Measurements from ENCODE around the gene TMEM41B.
"Not testable (repeated sequence)": the region's sequence is repeated elsewhere in the genome, so short reads cannot be mapped to it uniquely, and the experiment has no call there.

Gene TMEM41B

GRCh38 chr11:9310485-9311090, 3.8 kb downstream of the TMEM41B start:
- no peak for DNase-seq (ENCODE audit: low read depth)

DNA sequence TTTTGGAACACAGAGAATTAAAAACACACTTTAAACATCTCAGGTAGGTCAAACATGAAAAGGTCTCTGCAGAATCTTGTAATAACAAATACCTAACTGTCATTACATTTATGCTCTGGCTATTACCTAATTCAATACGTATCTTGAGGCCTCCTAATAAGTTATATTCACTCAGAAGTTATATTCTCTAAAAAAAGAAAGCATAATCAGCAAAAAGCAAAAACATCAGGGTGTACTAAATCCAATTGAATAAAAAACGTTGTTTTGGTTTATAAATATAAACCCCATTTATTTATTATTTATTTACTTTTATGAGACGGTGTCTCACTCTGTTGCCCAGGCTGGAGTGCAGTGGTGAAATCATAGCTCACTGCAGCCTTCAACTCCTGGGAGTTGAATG, 10.2 kb downstream of the TMEM41B start:
- DNase-seq (ENCODE audit: low read depth): no peak

GRCh38 chr11:9302448-9302847, 11.9 kb downstream of the TMEM41B start:
- DNase-seq (ENCODE audit: low read depth): no peak

DNA sequence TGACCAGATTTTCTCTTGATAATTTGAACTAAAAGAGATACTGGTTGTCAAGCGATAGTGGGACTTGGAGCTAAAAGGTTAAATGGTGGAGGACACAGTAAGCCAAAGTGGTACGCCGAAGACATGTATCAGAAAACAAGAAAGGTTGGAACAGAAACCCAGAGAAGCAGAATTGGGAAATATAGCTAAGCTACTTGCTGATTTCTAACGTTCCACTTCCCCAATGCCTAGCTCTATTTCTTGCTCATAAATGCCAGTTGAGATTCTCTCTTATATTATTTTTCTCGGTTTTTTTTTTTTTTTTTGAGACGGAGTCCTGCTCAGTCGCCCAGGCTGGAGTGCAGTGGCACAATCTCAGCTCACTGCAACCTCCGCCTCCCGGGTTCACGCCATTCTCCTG, 12.7 kb downstream of the TMEM41B start:
- no peak for DNase-seq (ENCODE audit: low read depth)

- DNase-seq (ENCODE audit: low read depth): no peak
Measured at GRCh38 chr11:9293646-9294045, 20.7 kb downstream of the TMEM41B start.

- DNase-seq (ENCODE audit: low read depth): no peak
Measured at GRCh38 chr11:9285850-9286587, 28.4 kb downstream of the TMEM41B start.

DNA sequence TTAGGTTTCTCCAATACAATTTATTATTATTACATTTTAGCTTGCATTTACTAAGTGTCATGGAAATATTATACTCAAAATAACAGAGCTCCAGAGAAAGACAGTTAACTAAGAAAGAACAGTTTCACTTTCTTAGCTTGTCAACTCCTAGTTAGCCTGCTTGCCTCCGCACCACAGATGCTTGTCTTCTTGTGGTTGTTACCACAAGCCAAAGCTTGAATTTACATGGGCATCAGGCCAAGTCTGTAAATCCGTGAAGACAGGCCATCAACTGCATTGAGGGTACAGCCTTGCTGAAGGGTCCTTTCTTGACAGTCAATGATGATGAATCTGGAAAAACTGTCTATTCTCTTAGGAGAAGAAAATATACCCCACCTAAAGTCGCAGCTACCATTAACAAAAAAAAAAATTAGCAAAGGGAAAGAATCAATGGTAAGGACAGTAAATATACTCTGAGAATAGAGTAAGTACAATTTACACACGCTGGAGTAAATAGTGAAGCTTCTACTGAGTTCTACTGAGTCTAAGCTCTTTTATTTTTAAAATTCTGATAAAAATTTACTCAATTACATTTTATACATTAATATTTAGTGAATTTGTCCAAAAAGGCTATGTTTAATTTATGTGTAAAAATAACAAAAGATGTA, 33.6 kb downstream of the TMEM41B start:
- peak; percentile 18 for DNase-seq (ENCODE audit: low read depth)

DNA sequence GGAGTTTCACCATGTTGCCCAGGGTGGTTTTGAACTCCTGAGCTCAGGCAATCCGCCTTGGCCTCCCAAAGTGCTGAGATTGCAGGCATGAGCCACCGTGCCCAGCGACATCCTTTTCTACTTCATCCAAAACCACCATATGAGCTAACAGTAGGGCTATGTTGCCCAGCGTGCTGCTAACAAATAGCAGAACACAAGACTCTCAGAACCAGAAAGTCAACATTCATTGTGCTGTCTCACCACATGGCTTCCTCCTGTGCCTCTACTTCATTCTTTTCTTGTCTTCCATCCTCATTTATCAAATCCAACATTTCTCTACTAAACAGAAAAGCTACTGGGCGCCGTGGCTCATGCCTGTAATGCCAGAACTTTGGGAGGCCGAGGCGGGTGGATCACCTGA, 37.2 kb downstream of the TMEM41B start:
- DNase-seq (ENCODE audit: low read depth): no peak

DNA sequence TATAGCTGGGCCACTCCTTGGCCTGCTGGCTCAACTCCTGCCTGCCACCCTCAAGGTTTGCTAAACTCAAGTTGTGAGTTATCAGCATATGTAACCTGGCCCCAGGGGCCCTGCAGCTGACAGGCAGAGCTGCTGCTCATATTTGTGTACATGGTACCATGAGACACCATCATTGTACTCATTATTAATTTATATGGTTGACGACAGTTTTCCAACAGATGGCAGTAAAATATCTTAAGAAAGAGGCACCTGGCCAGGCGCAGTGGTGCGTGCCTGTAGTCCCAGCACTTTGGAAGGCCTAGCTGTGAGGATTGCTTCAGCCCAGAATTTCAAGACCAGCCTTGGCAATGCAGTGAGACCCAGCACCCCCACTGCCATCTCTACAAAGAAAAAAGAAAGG, 37.8 kb downstream of the TMEM41B start:
- no peak for DNase-seq (ENCODE audit: low read depth)

DNA sequence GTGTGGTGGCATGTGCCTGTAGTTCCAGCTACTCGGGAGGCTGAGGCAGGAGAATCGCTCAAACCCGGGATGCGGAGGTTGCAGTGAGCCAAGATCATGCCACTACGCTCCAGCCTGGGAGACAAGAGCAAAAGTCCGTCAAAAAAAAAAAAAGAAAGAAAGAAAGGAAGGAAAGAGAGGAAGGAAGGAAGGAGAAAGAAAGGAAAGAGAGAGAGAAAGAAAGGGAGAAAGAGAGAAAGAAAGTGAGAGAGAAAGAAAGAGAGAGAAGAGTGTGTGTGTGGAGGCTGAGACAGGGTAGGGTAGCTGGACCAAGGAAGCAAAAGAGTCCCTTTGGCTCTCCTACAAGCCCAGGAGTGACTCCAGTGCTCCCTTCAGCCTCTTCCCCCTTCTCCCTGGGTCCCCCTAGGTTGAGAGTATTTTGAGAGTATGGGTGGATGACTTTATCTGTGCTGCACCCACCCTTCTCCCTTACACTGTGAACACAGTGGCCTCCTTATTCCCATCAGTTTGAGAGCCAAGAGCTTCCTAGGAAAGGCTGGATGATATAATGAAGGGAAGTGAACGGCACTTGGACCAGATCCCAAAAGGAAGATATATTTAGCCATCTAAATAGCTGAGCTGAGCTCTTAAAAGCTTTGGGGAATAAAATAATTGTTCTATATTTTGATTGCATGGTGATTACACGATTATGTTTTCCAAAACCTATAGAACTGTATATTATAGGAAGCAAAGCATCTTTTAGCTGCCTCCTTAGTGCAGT, 39.7 kb downstream of the TMEM41B start:
- DNase-seq (ENCODE audit: low read depth): no peak

DNA sequence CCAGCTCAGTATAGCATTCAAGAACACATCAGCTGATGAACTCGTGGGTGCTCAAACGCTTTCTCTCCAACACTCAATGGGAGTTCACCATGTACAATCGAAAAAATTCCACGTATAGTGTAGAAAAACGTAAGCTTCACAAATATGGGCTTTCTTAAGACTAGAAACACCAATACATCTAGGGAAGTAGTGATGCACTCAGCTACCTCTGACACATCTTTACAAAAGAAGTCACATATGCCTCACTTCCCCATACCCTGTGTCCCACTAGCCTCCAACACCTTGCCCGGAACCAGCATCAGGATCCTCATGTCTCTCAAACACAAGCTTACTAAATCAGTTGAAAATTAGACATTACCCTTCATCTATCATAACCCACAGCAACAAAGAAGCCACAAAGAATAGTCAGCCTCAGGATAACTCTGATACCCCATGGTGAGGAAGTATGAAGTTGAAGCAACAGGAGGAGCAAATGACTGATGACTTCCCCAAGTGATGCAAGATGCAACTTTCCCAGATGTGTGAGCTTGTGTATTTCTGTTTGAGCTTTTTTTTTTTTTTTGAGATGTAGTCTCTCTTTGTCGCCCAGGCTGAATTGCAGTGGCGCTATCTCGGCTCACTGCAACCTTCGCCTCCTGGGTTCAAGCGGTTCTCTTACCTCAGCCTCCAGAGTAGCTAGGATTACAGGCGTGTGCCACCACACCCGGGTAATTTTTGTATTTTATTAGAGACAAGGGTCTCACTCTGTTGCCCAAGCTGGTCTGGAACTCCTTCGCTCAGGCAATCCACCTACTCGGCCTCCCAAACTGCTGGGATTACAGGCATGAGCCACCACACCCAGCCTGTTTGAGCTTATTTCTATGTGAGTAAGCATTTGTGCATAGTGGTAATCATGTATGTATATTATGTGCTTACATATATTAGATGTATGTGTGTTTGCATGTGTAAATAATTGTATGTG, 40.7 kb downstream of the TMEM41B start:
- no peak for DNase-seq (ENCODE audit: low read depth)

DNA sequence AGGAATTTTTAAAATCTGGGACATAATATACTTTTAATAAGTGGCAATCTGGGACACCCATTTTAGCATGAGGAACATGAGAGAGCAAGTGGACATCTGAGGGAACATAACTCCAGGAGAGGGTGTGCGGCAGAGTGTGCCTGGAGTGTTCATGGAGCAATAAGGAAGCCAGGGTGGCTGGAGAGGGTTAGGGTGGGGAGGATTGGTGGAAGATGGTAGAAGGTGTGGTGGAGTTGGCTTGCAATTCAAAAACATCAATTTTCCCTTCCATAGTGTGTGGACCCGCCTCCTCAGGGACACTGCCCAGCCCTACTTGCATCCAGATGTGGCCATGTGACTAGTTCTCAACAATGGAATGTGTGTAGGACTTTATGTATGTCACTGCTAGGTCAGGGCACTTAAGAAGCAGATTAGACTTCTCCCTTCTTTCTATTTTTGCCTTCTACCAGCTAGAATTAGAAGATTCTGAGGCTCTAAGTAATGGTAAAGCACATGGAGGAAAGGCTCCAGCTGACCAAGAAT, 44.8 kb downstream of the TMEM41B start:
- DNase-seq (ENCODE audit: low read depth): no peak

GRCh38 chr11:9267680-9268079, 46.7 kb downstream of the TMEM41B start:
- no peak for DNase-seq (ENCODE audit: low read depth)

DNA sequence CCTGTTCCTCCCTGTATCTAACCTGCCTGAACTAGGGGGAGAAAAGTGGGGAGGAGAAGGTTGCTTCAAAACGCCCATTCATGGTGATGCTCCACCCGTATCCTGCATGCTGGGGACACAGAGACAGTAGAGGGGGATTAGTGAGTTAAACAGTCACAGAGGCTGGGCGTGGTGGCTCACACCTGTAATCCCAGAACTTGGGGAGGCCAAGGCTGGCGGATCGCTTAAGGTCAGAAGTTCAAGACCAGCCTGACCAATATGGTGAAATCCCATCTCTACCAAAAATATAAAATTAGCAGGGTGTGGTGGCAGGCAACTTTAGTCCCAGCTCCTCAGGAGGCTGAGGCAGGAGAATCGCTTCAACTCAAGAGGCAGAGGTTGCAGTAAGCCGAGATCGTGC, 47.5 kb downstream of the TMEM41B start:
- DNase-seq (ENCODE audit: low read depth): no peak

GRCh38 chr11:9266132-9266736, 48.2 kb downstream of the TMEM41B start:
- DNase-seq (ENCODE audit: low read depth): no peak

DNA sequence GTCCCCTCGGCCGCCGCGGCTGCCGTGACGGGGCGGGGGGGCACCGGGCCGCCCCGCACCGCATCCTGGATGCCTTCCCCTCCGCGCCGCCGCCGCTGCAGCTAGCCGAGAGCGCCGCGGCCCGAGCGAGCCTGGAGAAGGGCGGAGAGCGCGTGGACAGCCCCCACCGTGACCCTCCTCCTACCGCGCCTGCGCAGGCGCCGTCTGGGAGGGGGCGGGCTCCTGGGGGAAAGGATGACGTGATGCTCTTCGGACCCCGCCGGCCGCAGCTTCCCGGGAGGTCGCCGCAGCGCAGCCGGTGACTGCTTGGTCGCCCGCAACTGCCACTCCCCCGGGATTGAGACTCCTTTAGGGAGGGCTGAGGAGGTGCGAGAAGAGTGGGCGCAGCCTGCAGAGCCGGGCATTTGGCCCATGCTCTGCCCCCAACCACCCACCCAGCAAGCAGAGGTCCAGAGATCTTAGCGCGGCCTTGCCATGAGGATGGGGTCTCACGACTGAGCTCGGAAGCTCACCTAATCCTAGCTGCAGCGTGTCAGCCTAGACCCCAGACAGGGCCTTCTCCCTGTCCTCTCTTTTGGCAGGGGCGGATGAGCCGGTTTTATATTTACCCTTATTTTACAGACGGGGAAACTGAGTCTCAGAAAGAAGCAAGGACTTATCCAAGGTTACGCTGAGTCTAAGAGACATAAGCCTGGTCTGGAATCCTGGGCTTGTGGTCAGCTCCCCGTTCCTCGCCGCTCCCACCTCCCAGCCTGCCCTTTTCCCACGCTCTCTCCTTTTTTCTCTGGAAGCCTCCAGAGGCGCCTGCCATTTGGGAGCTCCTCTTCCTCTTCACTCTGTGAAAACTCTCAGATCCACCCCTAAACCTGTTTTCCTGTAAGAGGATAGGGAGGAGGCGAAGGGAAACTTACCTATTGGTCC, 48.9 kb downstream of the TMEM41B start, which contains the start of gene DENND5A:
Gene DENND5A, minus strand, starts transcription at position 140 of the 921 bp plus-strand sequence. CDS start 281 bp downstream, outside the sequence.
- DNase-seq (ENCODE audit: low read depth): peak; percentile 63

- peak; percentile 38 for DNase-seq (ENCODE audit: low read depth)
Measured at GRCh38 chr11:9264316-9265210, 49.8 kb downstream of the TMEM41B start.

DNA sequence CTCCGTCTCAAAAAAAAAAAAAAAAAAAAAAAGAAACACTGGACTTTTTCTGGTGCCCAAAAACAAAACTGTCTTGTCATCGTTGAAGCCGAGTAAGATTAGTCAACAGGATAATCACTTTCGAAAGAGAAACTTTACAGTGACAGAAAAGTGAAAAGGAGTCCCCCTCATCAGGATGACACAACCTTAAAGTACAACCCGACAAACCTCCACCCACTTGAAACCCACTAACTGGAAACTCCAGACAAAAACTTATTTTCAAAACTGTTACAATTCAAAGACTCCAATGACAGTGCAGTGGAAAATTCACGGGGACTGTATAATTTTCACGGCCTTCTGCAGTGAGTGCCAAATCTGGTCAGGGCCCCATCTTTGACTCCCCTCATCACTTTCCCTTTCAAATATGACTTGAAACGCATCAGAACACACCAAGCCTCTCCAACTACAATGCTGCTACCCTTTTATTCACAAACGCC, 50.5 kb downstream of the TMEM41B start:
- peak; percentile 31 for DNase-seq (ENCODE audit: low read depth)

DNA sequence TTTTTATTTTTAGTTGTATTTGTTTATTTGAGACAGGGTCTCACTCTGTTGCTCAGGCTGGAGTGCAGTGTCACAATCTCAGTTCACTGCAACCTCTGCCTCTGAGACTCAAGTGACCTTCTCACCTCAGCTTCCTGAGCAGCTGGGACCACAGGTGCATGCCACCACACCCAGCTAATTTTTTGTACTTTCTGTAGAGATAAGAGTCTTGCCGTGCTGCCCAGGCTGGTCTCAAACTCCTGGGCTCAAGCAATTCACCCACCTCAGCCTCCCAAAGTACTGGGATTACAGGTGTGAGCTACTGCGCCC, 53.6 kb downstream of the TMEM41B start:
- not testable (repeated sequence) for DNase-seq (ENCODE audit: low read depth)

Measured in activated T-cell treated with anti-CD3 and anti-CD28 coated beads for 48 hours (primary cell).